Measurements from ENCODE around the gene SPRY1. TPM values are rescaled to one million over a fixed set of nuclear protein-coding genes. Genes with fewer than 3 reads are reported as not detected.

Gene SPRY1
- total RNA-seq, 1 experiment from 2014 or later: 49.9 TPM

DNA sequence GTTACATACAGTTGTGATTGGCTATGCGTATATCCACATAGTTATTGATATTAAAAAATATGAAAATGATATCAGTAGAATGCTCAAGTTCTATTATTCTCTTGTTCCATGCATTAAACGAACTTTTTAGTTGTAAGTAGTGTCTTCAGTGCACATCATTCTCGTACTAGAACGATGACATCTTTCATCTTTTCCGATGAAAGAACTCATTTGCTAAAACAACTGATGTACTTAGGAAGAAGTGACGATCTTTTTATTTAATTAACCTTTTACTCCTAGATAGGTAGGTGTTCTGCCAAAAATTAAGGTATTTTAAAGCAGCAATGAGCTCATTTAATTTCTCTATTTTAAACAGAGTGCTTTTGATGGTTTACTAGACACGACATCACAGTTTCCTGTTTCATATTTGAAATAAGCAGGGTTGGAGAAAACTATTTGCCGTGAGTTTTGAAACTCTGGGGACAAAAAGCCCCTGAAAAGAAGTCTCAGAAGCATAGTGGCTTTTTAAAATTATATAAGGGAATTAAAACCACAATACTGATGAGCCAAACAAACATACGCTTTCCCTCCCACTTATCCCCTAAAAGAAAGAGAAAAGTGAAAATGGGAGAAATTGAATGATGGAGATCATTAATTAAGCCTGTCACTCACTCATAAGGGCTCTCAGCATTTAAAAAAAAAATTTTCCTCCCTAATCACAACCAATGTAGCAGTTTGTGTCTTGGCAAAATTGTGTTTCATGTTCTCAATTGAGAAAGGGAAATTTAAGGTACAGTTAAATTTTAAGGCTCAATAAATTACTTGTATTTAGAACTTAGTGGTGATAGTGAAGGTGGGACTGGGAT lies 25.6 kb downstream of the SPRY1 start:
- in situ Hi-C loops (cut with HindIII; ENCODE audit: low pct_unique_long_range_greater_than_20kb, low sequenced_read_pairs): no loop called here

DNA sequence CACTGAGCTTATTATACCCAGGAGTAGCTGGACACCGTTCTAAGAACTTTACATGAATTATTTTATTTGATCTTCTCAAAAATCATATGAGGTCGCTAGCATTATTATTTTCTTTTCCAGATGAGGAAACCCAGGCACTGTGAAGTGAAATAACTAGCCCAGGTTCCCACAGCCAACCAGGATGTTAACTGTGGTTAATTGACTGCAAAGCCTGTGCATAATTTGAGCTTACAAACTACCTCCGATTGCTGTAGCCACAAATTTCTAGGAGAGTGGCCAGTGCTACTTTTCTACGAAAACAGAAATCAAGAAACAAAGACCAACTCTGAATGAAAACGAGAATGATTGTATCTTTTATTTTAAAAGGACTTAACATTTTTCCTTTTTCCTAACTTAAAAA lies 27.2 kb downstream of the SPRY1 start:
- DNase-seq (ENCODE audit: low read depth, low spot score): no peak
- in situ Hi-C loops (cut with HindIII; ENCODE audit: low pct_unique_long_range_greater_than_20kb, low sequenced_read_pairs): no loop called here

More for the DNA sequence above, 25.6 kb downstream of the SPRY1 start:
- no peak for DNase-seq (ENCODE audit: low read depth, low spot score)

DNA sequence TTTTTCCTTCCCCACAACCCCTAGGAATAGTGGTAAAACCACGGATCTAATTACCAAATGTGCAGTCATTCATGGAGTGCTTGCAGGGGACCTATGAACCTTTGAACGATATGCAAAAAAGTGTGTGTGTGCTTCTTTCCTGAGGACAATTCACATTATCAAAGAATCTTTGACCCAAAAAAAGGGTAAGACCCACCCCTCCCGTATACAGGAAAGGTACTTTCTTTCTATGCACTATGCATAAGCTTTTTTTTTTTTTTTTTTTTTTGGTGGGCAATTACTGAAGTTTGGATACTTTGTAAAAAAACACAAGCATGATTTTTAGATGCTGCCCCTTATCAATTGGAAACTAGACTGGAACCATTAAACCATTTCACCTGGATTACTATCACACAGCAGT lies 31.4 kb downstream of the SPRY1 start:
- in situ Hi-C loops (cut with HindIII; ENCODE audit: low pct_unique_long_range_greater_than_20kb, low sequenced_read_pairs): no loop called here
- DNase-seq (ENCODE audit: low read depth, low spot score): no peak

DNA sequence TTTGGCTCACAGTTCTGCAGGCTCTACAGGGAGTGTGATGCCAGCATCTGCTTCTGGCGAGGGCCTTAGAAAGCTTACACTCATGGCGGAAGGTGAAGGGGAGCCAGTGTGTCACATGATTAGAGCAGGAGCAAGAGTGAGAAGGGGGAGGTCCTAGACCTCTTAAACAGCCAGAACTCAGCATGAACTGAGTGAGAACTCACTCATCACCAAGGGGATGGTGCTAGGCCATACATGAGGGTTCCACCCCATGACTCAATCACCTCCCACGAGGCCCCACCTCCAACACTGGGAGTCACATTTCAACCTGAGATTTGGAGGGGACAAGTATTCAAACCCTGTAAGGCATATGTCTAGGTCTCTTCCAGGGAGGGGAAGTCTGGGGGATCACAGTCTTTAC lies 33.4 kb downstream of the SPRY1 start:
- DNase-seq (ENCODE audit: low read depth, low spot score): no peak
- in situ Hi-C loops (cut with HindIII; ENCODE audit: low pct_unique_long_range_greater_than_20kb, low sequenced_read_pairs): no loop called here

DNA sequence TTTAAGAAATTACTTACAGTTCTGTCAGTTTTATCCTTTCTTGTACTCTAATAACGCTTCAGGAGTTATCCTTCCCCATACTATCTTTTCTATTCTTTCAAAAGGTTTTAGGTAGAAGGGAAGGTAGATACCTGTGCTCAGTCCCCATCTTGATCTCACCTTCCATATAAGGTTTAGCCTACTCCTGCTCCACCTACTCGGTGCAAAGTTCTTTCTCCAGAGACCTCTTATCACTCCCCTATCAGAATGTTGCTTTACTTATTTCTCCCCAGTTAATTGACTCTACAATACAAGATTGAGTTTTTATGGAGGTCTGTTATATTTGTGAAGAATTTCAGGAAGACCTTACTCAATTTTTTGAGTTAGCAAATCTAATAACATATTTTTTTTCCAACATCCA lies 33.9 kb downstream of the SPRY1 start:
- in situ Hi-C loops (cut with HindIII; ENCODE audit: low pct_unique_long_range_greater_than_20kb, low sequenced_read_pairs): no loop called here
- no peak for DNase-seq (ENCODE audit: low read depth, low spot score)

DNA sequence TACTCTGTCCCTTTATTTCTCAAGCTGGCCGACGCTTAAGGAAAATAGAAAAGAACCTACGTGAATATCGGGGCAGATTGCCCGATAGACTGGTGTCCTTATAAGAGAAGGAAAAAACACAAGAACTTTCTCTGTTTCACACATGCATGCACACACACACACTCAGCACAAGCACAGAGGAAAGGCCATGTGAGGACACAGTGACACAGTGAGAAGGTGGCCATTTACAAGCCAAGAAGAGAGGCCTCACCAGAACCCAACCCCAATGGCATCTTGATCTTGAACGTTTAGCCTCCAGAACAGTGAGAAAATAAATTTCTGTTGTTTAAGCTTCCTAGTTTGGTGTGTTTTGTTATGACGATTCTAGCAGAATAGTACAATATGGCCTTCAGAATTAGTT lies 37.0 kb downstream of the SPRY1 start:
- in situ Hi-C loops (cut with HindIII; ENCODE audit: low pct_unique_long_range_greater_than_20kb, low sequenced_read_pairs): no loop called here
- DNase-seq (ENCODE audit: low read depth, low spot score): no peak

DNA sequence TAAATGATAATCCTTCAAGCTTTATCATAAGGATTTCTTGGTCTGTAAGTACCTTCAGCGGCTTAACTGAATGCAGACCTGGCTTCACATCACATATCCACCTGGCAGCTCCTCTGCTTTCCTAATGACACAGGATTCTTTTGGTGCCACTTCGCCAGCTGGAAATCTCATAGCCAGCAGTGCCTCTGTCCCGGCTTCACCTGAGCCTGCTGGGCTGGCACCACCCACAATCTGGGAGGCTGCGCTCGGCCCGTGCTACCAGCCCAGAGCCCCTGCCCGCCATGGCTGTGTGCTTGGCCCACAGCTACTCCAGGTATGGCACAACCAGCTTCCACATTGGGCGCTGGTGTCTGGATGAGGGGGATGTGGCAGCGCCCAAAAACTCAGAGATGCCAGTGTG lies 37.4 kb downstream of the SPRY1 start:
- in situ Hi-C loops (cut with HindIII; ENCODE audit: low pct_unique_long_range_greater_than_20kb, low sequenced_read_pairs): no loop called here
- DNase-seq (ENCODE audit: low read depth, low spot score): no peak

DNA sequence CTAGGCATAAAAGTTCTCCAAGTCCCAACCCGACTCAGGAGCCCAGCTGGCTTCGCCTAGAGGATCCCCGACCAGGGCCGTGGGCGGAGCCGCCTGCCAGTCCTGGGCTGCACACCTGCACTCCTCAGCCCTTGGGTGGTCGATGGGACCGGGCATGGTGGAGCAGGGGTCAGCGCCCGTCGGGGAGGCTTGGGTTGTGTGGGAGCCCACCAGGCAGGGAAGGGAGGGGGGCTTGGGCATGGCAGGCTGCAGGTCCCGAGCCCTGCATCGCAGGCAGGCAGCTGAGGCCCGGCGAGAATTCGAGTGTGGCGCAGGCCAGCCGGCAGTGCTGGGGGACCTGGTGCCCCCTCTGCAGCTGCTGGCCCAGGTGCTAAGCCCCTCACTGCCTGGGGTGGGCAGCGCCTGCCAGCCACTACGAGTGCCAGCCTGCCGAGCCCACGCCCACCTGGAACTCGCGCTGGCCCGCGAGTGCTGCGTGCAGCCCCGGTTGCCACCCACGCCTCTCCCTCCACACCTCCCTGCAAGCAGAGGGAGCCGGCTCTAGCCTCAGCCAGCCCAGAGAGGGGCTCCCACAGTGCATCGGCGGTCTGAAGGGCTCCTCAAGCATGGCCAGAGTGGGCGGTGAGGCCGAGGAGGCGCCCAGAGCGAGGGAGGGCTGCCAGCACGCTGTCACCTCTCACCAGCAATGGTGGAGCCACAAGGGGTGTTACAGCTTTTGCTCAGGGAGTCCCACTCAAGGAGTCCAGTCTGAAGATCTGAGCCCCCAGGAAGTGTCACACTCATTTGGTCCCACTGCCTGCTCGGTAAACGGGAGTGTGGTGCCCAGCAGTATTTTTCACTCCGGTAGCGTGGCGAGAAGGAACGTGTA lies 38.9 kb downstream of the SPRY1 start:
- no peak for DNase-seq (ENCODE audit: low read depth, low spot score)
- in situ Hi-C loops (cut with HindIII; ENCODE audit: low pct_unique_long_range_greater_than_20kb, low sequenced_read_pairs): no loop called here

DNA sequence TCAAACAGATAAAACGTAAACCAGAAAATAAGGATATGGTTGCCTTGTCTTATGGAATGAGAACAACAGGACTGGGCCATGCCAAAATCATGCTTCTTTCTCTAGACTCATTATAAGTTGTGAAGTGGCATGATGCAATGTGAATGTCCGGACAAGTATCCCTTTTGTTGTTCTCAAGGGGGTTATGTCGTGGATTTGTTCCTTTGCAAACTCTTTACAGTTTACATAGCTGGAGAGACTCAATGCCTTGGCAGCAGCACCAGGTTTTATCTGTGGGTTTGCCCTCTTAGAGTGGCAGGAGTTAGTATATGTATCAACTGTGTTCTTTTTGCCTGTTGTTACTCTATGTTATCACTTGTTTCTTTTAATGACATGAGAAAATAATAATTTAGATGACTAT lies 41.4 kb downstream of the SPRY1 start:
- DNase-seq (ENCODE audit: low read depth, low spot score): peak; percentile 37
- in situ Hi-C loops (cut with HindIII; ENCODE audit: low pct_unique_long_range_greater_than_20kb, low sequenced_read_pairs): no loop called here

DNA sequence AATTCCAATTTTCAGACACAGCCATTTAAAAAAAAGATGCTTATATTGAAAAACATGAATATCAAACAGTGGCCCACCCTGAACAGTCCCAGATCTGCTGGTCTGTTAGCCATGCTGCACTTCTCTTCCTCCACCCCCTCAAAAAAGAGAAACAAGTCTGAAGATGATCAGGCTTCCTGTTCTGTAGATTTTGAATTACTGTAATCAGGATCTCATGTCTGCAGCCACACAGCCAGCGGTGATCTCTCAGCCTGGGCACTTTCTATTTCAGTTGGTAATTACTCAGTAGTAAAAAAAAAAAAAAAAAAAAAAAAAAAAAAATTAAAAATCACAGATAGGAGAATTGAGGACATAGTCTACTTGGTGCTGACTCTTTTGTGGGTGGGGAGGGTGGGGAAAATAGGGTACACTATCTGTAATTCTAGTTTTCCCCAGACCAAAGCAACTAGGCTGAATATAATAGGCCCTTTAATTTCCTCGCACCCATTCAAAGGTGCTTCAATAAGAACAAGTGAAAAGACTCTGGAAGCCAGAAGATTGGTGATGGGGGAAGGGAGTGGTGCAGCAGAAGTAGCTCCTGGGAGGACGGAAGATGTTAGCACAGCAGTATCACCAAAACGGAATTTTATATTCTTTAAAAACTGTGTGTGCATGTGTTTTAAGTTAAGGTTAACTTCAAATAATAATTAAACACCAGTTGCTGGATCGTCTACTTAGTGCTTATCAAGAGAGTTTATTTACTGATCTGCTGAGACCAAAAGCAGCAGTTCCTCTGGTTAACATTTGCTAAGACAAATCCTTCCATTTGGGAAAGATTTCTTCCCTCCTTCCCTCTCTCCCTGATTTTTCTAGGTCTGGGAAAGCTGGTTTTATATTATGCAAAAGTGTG lies 47.0 kb downstream of the SPRY1 start:
- in situ Hi-C loops (cut with HindIII; ENCODE audit: low pct_unique_long_range_greater_than_20kb, low sequenced_read_pairs): no loop called here
- DNase-seq (ENCODE audit: low read depth, low spot score): peak; percentile 73

DNA sequence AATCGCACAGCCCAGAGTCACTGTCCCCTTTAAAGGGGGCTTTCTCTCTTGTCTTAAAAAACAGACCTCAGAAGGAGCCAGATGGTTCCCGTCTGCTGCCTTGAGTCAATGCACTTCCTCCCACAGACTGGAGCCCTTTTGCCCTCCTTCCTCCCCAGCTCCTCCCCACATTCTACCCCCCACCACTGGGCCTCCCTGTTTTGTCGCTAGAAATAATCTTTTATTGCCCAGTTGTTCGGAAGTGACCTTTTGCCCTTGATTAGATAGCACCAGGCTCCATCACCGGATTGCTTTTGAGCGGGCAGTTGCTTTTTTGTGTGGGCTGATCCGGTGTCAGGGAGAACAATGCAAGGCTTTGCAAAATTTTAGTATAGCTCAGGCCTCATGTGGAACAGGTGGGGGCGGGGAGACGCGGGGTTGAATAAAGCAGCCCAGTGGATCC lies 47.7 kb downstream of the SPRY1 start:
- peak; percentile 93 for DNase-seq (ENCODE audit: low read depth, low spot score)
- in situ Hi-C loops (cut with HindIII; ENCODE audit: low pct_unique_long_range_greater_than_20kb, low sequenced_read_pairs): no loop called here

DNA sequence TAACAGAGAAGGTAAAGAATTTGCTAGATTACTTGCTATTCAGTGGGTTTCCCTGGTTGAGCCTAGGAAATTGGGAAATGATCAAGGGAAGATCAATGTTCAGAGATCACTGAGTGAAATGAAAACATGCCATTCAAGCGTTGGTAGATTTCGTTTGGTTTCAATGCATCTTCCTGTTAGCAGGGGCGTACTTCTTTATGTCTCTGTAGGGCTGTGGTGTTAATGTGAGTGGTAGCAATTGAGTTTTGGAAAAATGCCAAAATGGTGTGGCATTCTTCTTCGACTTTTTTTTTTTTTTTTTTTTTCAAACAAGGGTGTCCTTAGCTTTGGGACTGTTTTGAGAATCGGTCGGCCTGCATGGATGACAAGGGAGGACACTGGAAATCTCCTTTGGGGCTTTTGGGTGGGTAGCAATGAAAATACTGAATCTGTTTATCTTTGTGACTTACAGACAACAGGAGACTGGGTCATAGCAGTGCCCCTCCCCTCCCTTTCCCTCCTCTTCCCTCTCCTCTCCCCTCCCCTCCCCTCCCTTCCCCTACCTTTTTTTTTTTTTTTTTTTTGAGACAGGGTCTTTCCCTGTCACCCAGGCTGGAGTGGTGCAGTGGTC lies 50.4 kb downstream of the SPRY1 start:
- peak; percentile 18 for DNase-seq (ENCODE audit: low read depth, low spot score)
- in situ Hi-C loops (cut with HindIII; ENCODE audit: low pct_unique_long_range_greater_than_20kb, low sequenced_read_pairs): no loop called here

DNA sequence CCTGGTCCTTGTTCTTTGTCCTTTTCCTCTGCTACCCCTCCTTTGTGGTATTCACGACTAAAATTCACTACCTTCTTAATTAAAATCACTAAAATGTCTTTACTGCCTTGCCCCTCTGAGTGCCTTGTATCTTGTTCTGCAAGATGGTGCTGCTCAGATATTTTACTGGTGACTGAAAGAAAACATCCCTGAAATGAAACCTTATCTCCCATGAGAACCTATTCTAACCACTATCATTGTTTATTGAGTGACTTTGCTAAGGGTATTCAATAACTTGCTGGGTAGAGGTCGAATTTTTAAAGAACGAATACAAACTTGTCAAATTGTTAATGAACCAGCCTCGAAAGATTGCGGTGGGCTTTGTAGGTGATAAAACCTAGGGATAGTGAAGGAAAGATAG lies 52.8 kb downstream of the SPRY1 start:
- no peak for DNase-seq (ENCODE audit: low read depth, low spot score)
- in situ Hi-C loops (cut with HindIII; ENCODE audit: low pct_unique_long_range_greater_than_20kb, low sequenced_read_pairs): no loop called here

DNA sequence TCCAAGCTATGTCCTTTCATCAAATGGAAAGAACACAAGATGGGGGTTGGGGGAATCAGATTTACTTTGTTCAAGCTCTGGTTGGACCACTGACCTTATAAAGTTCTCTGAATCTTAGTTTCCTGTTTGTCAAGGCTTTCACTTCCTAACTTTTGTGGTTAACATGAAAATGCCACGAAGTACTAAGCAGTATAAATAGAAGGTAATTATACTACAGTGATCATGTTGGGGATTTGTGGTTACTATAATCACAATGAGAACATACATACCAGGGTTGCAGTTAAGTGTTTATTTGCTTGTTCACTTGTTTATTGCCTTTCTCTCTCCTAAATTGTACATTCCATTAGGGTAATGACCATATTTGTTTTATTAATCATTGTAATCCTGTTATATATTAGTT lies 53.2 kb downstream of the SPRY1 start:
- in situ Hi-C loops (cut with HindIII; ENCODE audit: low pct_unique_long_range_greater_than_20kb, low sequenced_read_pairs): no loop called here
- DNase-seq (ENCODE audit: low read depth, low spot score): peak; percentile 92

DNA sequence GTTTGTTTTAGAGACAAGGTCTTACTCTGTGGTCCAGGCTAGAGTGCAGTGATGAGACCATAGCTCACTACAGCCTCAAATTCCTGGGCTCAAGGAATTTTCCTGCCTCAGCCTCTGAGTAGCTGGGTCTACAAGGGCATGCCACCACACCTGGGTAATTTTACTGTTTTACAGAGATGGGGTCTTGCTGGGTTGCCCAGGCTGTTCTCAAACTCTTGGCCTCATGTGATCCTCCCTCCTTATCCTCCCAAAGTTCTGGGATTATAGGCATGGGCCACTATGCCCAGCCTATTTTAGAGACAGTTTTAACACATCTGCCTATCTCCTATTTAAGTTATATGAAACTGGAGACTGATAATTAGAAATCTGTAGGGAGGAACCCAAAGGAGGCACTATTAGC lies 53.8 kb downstream of the SPRY1 start:
- peak; percentile 7 for DNase-seq (ENCODE audit: low read depth, low spot score)
- in situ Hi-C loops (cut with HindIII; ENCODE audit: low pct_unique_long_range_greater_than_20kb, low sequenced_read_pairs): no loop called here

DNA sequence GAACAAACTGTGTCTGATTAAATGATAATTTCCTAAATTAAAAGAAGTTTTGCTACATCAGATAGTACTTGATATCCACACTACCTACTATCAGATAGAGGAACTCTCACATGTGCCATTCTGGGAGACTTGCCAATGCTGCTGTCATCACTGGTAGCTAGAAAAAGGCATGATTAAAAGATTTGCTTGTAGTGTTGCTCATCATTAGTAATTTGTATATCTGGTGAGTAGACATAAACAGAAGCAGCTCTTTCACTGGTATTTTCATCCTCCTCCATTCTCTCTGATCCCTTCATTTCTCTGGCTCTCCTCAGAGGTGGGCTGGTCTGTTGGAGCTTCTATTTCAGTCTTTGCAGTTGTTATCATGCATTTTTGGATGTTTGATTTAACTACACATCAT lies 56.0 kb downstream of the SPRY1 start:
- DNase-seq (ENCODE audit: low read depth, low spot score): peak; percentile 90
- in situ Hi-C loops (cut with HindIII; ENCODE audit: low pct_unique_long_range_greater_than_20kb, low sequenced_read_pairs): no loop called here

DNA sequence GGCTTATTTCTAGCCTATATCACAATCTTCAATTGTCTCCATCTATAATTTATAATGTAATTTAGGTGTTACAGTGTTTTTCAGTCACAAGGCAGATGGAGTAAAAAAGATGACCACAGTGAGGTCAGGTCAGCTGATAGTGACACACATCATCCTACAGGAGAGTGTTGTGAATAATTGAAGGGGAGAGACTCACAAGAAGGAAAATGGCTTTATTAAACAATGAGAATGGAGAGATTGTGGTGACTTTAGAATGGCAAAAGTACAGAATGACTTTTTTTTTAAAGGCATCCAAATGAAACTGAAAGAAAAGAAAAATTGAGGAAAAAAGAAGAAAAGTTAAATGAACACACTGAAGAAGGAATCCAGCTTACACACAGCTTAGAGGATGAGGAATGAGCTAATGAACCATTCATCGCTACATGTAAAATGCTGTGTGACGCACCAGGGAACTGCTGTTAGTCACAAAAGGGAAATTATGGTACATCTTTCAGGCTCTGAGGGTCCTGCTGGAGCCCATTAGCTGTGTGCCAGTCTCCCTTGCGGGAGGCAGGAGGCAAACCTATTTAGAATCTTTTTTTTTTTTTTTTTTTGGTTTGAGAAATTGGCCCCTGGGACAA lies 56.6 kb downstream of the SPRY1 start:
- peak; percentile 90 for DNase-seq (ENCODE audit: low read depth, low spot score)
- in situ Hi-C loops (cut with HindIII; ENCODE audit: low pct_unique_long_range_greater_than_20kb, low sequenced_read_pairs): no loop called here
